ENCODE data around the gene MAGT1.

DNA sequence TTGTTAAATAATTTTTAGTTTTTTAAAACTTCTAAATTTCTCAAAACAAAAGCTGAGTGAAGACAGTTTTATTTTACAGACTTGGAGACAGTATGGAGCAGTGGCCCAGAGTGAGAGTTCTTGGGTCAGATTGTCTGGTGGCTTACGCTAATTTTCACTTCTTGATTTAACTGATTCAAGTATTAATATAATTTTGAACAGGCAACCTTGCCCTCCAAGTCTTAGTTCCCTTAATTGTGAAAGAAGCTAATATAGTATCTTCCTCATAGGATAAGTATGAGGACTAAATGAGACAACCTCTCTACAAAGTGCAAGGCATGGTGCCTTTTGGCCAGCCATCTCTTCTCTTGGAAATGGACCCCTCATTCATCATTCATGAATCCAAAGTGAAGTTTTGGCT lies 40.7 kb upstream of the MAGT1 start:
- TF ChIP-seq POLR2A (IDR thresholded peaks at IDR 0.05) = no peak
- TF ChIP-seq, protein P1, sequence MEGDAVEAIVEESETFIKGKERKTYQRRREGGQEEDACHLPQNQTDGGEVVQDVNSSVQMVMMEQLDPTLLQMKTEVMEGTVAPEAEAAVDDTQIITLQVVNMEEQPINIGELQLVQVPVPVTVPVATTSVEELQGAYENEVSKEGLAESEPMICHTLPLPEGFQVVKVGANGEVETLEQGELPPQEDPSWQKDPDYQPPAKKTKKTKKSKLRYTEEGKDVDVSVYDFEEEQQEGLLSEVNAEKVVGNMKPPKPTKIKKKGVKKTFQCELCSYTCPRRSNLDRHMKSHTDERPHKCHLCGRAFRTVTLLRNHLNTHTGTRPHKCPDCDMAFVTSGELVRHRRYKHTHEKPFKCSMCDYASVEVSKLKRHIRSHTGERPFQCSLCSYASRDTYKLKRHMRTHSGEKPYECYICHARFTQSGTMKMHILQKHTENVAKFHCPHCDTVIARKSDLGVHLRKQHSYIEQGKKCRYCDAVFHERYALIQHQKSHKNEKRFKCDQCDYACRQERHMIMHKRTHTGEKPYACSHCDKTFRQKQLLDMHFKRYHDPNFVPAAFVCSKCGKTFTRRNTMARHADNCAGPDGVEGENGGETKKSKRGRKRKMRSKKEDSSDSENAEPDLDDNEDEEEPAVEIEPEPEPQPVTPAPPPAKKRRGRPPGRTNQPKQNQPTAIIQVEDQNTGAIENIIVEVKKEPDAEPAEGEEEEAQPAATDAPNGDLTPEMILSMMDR (IDR thresholded peaks at IDR 0.05) = no peak
